Mucosa of rectum (tissue), 2 donors: Measurements from ENCODE around the gene MTUS2.

Source experiments
- H3K27ac ChIP-seq, 2 donors: one replicate each; pipeline ENCODE4 v1.7.0; 2013; ENCODE audit warnings: inconsistent platforms in 2 of 2, low read depth in 2 of 2, low read length in 2 of 2
- H3K27me3 ChIP-seq, 2 donors: one replicate each; pipeline ENCODE4 v1.7.0; 2013; ENCODE audit warnings: low read length in 2 of 2; ENCODE audit not compliant: control insufficient read depth in 2 of 2, insufficient read depth in 2 of 2
- H3K36me3 ChIP-seq, 2 donors: one replicate each; pipeline ENCODE4 v1.7.0; 2013; ENCODE audit warnings: low read length in 2 of 2; ENCODE audit not compliant: control insufficient read depth in 2 of 2, insufficient read depth in 2 of 2
- H3K4me1 ChIP-seq, 2 donors: one replicate each; pipeline ENCODE4 v1.7.0; 2013; ENCODE audit warnings: low read length in 2 of 2, mild to moderate bottlenecking in 1 of 2; ENCODE audit not compliant: control insufficient read depth in 2 of 2, insufficient read depth in 2 of 2
- H3K4me3 ChIP-seq, 2 donors: one replicate each; pipeline ENCODE4 v1.7.0; 2013; ENCODE audit warnings: low read length in 2 of 2
- H3K9ac ChIP-seq, 2 donors: one replicate each; pipeline ENCODE4 v1.7.0; 2013; ENCODE audit warnings: low read length in 2 of 2, low read depth in 1 of 2, mild to moderate bottlenecking in 1 of 2
- H3K9me3 ChIP-seq, 2 donors: one replicate each; pipeline ENCODE4 v1.7.0; 2013; ENCODE audit warnings: low read length in 2 of 2; ENCODE audit not compliant: control insufficient read depth in 2 of 2
- donor health status: healthy.
- donor health status: Normal muscosa, but diverticular disease.

MTUS2 gene

GRCh38 chr13:29006359-29006850 lies 186.3 kb downstream of the MTUS2 start:
- no peaks in the 10 kb centered on the region for H3K4me1 ChIP-seq
- no peaks in the 10 kb centered on the region for H3K36me3 ChIP-seq
- H3K27ac ChIP-seq = no peak overlapping the region
- no peaks in the 10 kb centered on the region for H3K9me3 ChIP-seq
- H3K27me3 ChIP-seq = no peaks in the 10 kb centered on the region
- H3K9ac ChIP-seq = no peak overlapping the region
- H3K4me3 ChIP-seq = no peak overlapping the region

- no peaks in the 10 kb centered on the region for H3K27me3 ChIP-seq
- no peaks in the 10 kb centered on the region for H3K36me3 ChIP-seq
- no peaks in the 10 kb centered on the region for H3K4me1 ChIP-seq
- H3K27ac ChIP-seq = no peak overlapping the region
- no peak overlapping the region for H3K4me3 ChIP-seq
- no peak overlapping the region for H3K9ac ChIP-seq
- no peaks in the 10 kb centered on the region for H3K9me3 ChIP-seq
Measured at GRCh38 chr13:29008296-29008695, 188.2 kb downstream of the MTUS2 start.

GRCh38 chr13:29020314-29020713 lies 200.2 kb downstream of the MTUS2 start:
- no peak overlapping the region for H3K4me3 ChIP-seq

GRCh38 chr13:29021311-29021710 lies 201.2 kb downstream of the MTUS2 start:
- H3K4me3 ChIP-seq = no peak overlapping the region
- H3K9ac ChIP-seq = no peak overlapping the region
- H3K4me1 ChIP-seq = no peaks in the 10 kb centered on the region
- H3K36me3 ChIP-seq = no peaks in the 10 kb centered on the region
- no peak overlapping the region for H3K27ac ChIP-seq
- no peaks in the 10 kb centered on the region for H3K9me3 ChIP-seq
- no peaks in the 10 kb centered on the region for H3K27me3 ChIP-seq

More at GRCh38 chr13:29020314-29020713, 200.2 kb downstream of the MTUS2 start:
- no peaks in the 10 kb centered on the region for H3K4me1 ChIP-seq
- no peaks in the 10 kb centered on the region for H3K27me3 ChIP-seq
- no peak overlapping the region for H3K9ac ChIP-seq
- H3K9me3 ChIP-seq = no peaks in the 10 kb centered on the region
- no peak overlapping the region for H3K27ac ChIP-seq
- H3K36me3 ChIP-seq = no peaks in the 10 kb centered on the region

- no peak overlapping the region for H3K9ac ChIP-seq
- no peaks in the 10 kb centered on the region for H3K9me3 ChIP-seq
- H3K4me1 ChIP-seq = no peaks in the 10 kb centered on the region
- no peak overlapping the region for H3K27ac ChIP-seq
- H3K4me3 ChIP-seq = no peak overlapping the region
- no peaks in the 10 kb centered on the region for H3K36me3 ChIP-seq
- no peaks in the 10 kb centered on the region for H3K27me3 ChIP-seq
Measured at GRCh38 chr13:29021717-29022116, 201.6 kb downstream of the MTUS2 start.

GRCh38 chr13:29022410-29022809 lies 202.3 kb downstream of the MTUS2 start:
- no peaks in the 10 kb centered on the region for H3K36me3 ChIP-seq
- H3K9me3 ChIP-seq = no peaks in the 10 kb centered on the region
- H3K27me3 ChIP-seq = no peaks in the 10 kb centered on the region
- no peak overlapping the region for H3K27ac ChIP-seq
- H3K9ac ChIP-seq = no peak overlapping the region
- no peak overlapping the region for H3K4me3 ChIP-seq
- H3K4me1 ChIP-seq = no peaks in the 10 kb centered on the region

- H3K27ac ChIP-seq = no peak overlapping the region
- H3K27me3 ChIP-seq = no peaks in the 10 kb centered on the region
- no peaks in the 10 kb centered on the region for H3K4me1 ChIP-seq
Measured at GRCh38 chr13:29022968-29023367, 202.8 kb downstream of the MTUS2 start.

GRCh38 chr13:29024783-29025182 lies 204.6 kb downstream of the MTUS2 start:
- Histone ChIP-seq H3K9ac (no peak overlapping the region), H3K27me3 (no peaks in the 10 kb centered on the region), H3K36me3 (no peaks in the 10 kb centered on the region), H3K4me3 (no peak overlapping the region), H3K27ac (no peak overlapping the region), H3K9me3 (peaks cover 0 to 3% of the 10 kb centered on the region in 2 donors), H3K4me1 (no peaks in the 10 kb centered on the region)

More at GRCh38 chr13:29022968-29023367, 202.8 kb downstream of the MTUS2 start:
- no peak overlapping the region for H3K9ac ChIP-seq
- H3K9me3 ChIP-seq = no peaks in the 10 kb centered on the region
- no peak overlapping the region for H3K4me3 ChIP-seq
- H3K36me3 ChIP-seq = no peaks in the 10 kb centered on the region

GRCh38 chr13:29028868-29029267 lies 208.7 kb downstream of the MTUS2 start:
- no peaks in the 10 kb centered on the region for H3K4me1 ChIP-seq

GRCh38 chr13:29038700-29039099 lies 218.6 kb downstream of the MTUS2 start:
- no peaks in the 10 kb centered on the region for H3K9me3 ChIP-seq
- no peaks in the 10 kb centered on the region for H3K36me3 ChIP-seq
- no peak overlapping the region for H3K9ac ChIP-seq
- H3K4me1 ChIP-seq = no peaks in the 10 kb centered on the region
- no peak overlapping the region for H3K27ac ChIP-seq
- no peaks in the 10 kb centered on the region for H3K27me3 ChIP-seq
- H3K4me3 ChIP-seq = no peak overlapping the region

More at GRCh38 chr13:29028868-29029267, 208.7 kb downstream of the MTUS2 start:
- H3K27me3 ChIP-seq = no peaks in the 10 kb centered on the region
- H3K36me3 ChIP-seq = no peaks in the 10 kb centered on the region
- peaks cover 0 to 3% of the 10 kb centered on the region in 2 donors for H3K9me3 ChIP-seq
- H3K27ac ChIP-seq = no peak overlapping the region
- no peak overlapping the region for H3K4me3 ChIP-seq
- no peak overlapping the region for H3K9ac ChIP-seq

- Histone ChIP-seq H3K27ac (no peak overlapping the region), H3K36me3 (no peaks in the 10 kb centered on the region), H3K9me3 (no peaks in the 10 kb centered on the region), H3K4me1 (no peaks in the 10 kb centered on the region), H3K9ac (no peak overlapping the region), H3K4me3 (no peak overlapping the region), H3K27me3 (no peaks in the 10 kb centered on the region)
Measured at GRCh38 chr13:29039212-29039611, 219.1 kb downstream of the MTUS2 start.
